Measurements from ENCODE around the gene DHX8. TPM values are rescaled to one million over a fixed set of nuclear protein-coding genes. Genes with fewer than 3 reads are reported as not detected.

The DHX8 gene
- total and polyA plus RNA-seq, 10 of the 15 experiments (the other 5 are each of a cell fraction or from before 2014, with no cell fraction given): 27.6 to 50.4 (median 35.7) TPM

DNA sequence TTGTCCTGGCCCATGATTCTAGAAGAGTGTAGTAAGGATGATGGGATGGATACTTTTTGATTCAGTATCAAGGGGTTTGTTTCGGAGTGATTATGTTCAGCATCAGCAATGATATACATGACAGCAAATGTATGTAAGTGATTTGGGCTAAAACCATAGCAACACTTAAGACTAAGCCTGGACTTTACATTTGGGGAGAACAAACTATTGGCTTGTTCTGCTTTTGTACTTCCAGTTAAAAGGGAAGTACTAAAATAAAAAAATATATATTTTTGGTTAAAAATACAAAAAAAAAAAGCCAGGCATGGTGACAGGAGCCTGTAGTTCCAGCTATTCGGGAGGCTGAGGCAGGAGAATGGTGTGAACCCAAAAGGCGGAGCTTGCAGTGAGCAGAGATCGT, 20.5 kb upstream of the DHX8 start:
- SMC1A ChIA-PET (ENCODE audit: uncharacterized antibody, unreplicated experiment): no interaction called here
- 53% methylated on average over 4 of the region's 4 CpGs for WGBS (ENCODE audit: insufficient coverage, insufficient replicate concordance, low lambda C conversion rate, missing lambda C conversion rate)
- Histone ChIP-seq H3K9me3 (replicated peaks; ENCODE audit: control insufficient read depth, insufficient read depth, low read length) (no peaks in the 10 kb centered on the region), H3K4me1 (ENCODE audit: control insufficient read depth, insufficient read depth, low read length) (no peaks in the 10 kb centered on the region), H3K4me3 (no peak overlapping the region), H2AFZ (ENCODE audit: control insufficient read depth, low read depth, low read length) (no peak overlapping the region), H4K20me1 (ENCODE audit: control insufficient read depth, insufficient read depth) (no peaks in the 10 kb centered on the region), H3K36me3 (ENCODE audit: control insufficient read depth in 2 of 2, insufficient read depth in 2 of 2, low read length in 1 of 2) (no peaks in the 10 kb centered on the region), H3K27ac (ENCODE audit: control insufficient read depth, insufficient read depth) (no peak overlapping the region), H3K79me2 (ENCODE audit: control insufficient read depth, insufficient read depth, low read length) (no peaks in the 10 kb centered on the region), H3K4me2 (ENCODE audit: control insufficient read depth, insufficient read depth) (no peak overlapping the region), H3K27me3 (replicated peaks in 1 of 2; ENCODE audit: control insufficient read depth in 2 of 2, insufficient read depth in 2 of 2, low read length in 1 of 2) (no peaks in the 10 kb centered on the region), H3K9ac (ENCODE audit: control insufficient read depth, insufficient read depth, low read length) (no peak overlapping the region)
- FAIRE-seq: no peak
- no peak for ATAC-seq
- intact Hi-C loops (cut with micrococcal nuclease; ENCODE audit: unreplicated experiment) (no loop called here), in situ Hi-C loops (cut with MboI) (no loop called here)
- no TSS peak for BruUV-seq (replicated peaks)
- POLR2A ChIA-PET: no interaction called here
- CTCF ChIA-PET: interaction anchor here (0.6 kb wide), 1 partner anchor 579 kb away, joined by 3 read pairs; no protein-coding TSS in a partner anchor
- no peak for TF ChIP-seq SP1 (IDR thresholded peaks at IDR 0.05; ENCODE audit: low read depth, low read length)
- TF ChIP-seq, protein P1, sequence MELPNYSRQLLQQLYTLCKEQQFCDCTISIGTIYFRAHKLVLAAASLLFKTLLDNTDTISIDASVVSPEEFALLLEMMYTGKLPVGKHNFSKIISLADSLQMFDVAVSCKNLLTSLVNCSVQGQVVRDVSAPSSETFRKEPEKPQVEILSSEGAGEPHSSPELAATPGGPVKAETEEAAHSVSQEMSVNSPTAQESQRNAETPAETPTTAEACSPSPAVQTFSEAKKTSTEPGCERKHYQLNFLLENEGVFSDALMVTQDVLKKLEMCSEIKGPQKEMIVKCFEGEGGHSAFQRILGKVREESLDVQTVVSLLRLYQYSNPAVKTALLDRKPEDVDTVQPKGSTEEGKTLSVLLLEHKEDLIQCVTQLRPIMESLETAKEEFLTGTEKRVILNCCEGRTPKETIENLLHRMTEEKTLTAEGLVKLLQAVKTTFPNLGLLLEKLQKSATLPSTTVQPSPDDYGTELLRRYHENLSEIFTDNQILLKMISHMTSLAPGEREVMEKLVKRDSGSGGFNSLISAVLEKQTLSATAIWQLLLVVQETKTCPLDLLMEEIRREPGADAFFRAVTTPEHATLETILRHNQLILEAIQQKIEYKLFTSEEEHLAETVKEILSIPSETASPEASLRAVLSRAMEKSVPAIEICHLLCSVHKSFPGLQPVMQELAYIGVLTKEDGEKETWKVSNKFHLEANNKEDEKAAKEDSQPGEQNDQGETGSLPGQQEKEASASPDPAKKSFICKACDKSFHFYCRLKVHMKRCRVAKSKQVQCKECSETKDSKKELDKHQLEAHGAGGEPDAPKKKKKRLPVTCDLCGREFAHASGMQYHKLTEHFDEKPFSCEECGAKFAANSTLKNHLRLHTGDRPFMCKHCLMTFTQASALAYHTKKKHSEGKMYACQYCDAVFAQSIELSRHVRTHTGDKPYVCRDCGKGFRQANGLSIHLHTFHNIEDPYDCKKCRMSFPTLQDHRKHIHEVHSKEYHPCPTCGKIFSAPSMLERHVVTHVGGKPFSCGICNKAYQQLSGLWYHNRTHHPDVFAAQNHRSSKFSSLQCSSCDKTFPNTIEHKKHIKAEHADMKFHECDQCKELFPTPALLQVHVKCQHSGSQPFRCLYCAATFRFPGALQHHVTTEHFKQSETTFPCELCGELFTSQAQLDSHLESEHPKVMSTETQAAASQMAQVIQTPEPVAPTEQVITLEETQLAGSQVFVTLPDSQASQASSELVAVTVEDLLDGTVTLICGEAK (IDR thresholded peaks at IDR 0.05; ENCODE audit: borderline replicate concordance): no peak
- RAD21 ChIA-PET (ENCODE audit: unreplicated experiment): no interaction called here
- DNase-seq (ENCODE audit: low read depth, low spot score): no peak

DNA sequence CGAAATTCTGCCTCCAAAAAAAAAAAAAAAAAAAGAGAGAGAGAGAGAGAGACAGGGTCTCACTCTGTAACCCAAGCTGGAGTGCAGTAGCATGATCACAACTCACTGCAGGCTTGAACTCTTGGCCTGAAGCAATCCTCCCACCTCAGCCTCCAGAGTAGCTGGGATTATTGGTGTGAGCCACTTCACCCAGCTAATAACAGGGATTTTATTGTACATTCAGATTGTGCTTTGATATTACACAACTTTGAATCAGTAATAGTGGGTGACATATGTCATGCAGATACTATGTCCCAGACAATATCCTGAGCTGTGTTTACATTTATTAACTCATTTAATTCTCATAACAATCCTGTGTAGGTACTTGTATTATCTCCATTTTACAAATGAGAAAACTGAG, 19.7 kb upstream of the DHX8 start:
- no peak overlapping the region for H3K9ac ChIP-seq (ENCODE audit: control insufficient read depth, insufficient read depth, low read length)
- BruUV-seq (replicated peaks): no TSS peak
- intact Hi-C loops (cut with micrococcal nuclease; ENCODE audit: unreplicated experiment) (no loop called here), in situ Hi-C loops (cut with MboI) (no loop called here)
- no peaks in the 10 kb centered on the region for H3K36me3 ChIP-seq (ENCODE audit: control insufficient read depth in 2 of 2, insufficient read depth in 2 of 2, low read length in 1 of 2)
- CTCF ChIA-PET: interaction anchor here (0.6 kb wide), 1 partner anchor 580 kb away, joined by 3 read pairs; no protein-coding TSS in a partner anchor
- FAIRE-seq: no peak
- H2AFZ ChIP-seq (ENCODE audit: control insufficient read depth, low read depth, low read length): no peak overlapping the region
- RAD21 ChIA-PET (ENCODE audit: unreplicated experiment): no interaction called here
- POLR2A ChIA-PET: no interaction called here
- H3K79me2 ChIP-seq (ENCODE audit: control insufficient read depth, insufficient read depth, low read length): no peaks in the 10 kb centered on the region
- no peaks in the 10 kb centered on the region for H4K20me1 ChIP-seq (ENCODE audit: control insufficient read depth, insufficient read depth)
- no peaks in the 10 kb centered on the region for H3K4me1 ChIP-seq (ENCODE audit: control insufficient read depth, insufficient read depth, low read length)
- no peak for ATAC-seq
- DNase-seq (ENCODE audit: low read depth, low spot score): no peak
- no peaks in the 10 kb centered on the region for H3K27me3 ChIP-seq (replicated peaks in 1 of 2; ENCODE audit: control insufficient read depth in 2 of 2, insufficient read depth in 2 of 2, low read length in 1 of 2)
- H3K4me2 ChIP-seq (ENCODE audit: control insufficient read depth, insufficient read depth): no peak overlapping the region
- WGBS (ENCODE audit: insufficient coverage, insufficient replicate concordance, low lambda C conversion rate, missing lambda C conversion rate): no CpG with 5 or more reads among the region's 1 CpG
- H3K27ac ChIP-seq (ENCODE audit: control insufficient read depth, insufficient read depth): no peak overlapping the region
- no peak overlapping the region for H3K4me3 ChIP-seq
- SMC1A ChIA-PET (ENCODE audit: uncharacterized antibody, unreplicated experiment): no interaction called here
- H3K9me3 ChIP-seq (replicated peaks; ENCODE audit: control insufficient read depth, insufficient read depth, low read length): no peaks in the 10 kb centered on the region
- TF ChIP-seq EP300 (IDR thresholded peaks at IDR 0.05; ENCODE audit: borderline replicate concordance in 1 of 2, control insufficient read depth in 1 of 2, low read depth in 2 of 2, low read length in 2 of 2) (no peak), RAD51 (IDR thresholded peaks at IDR 0.05) (no peak), SP1 (IDR thresholded peaks at IDR 0.05; ENCODE audit: low read depth, low read length) (no peak), FOS (IDR thresholded peaks at IDR 0.05; ENCODE audit: borderline replicate concordance, extremely low read depth, insufficient read length) (no peak), SIN3A (IDR thresholded peaks at IDR 0.05; ENCODE audit: low read depth, low read length) (no peak), ESRRA (IDR thresholded peaks at IDR 0.05; ENCODE audit: low read length) (no peak), SIX5 (IDR thresholded peaks at IDR 0.05; ENCODE audit: low read depth, low read length, severe bottlenecking) (no peak), IRF4 (IDR thresholded peaks at IDR 0.05; ENCODE audit: low read depth, low read length) (no peak), POU2F2 (IDR thresholded peaks at IDR 0.05; ENCODE audit: borderline replicate concordance, low read depth, low read length) (no peak), ZNF217 (IDR thresholded peaks at IDR 0.05) (no peak), POLR2A (IDR thresholded peaks at IDR 0.05; ENCODE audit: low read depth, low read length) (no peak), MYC (IDR thresholded peaks at IDR 0.05; ENCODE audit: insufficient read depth, insufficient read length, insufficient replicate concordance, low read length, severe bottlenecking) (no peak), WRNIP1 (IDR thresholded peaks at IDR 0.05; ENCODE audit: borderline replicate concordance, low read depth, low read length) (no peak), IKZF1 (conservative IDR thresholded peaks at IDR 0.05) (no peak)
- TF ChIP-seq, protein P2, sequence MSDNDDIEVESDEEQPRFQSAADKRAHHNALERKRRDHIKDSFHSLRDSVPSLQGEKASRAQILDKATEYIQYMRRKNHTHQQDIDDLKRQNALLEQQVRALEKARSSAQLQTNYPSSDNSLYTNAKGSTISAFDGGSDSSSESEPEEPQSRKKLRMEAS (IDR thresholded peaks at IDR 0.05; ENCODE audit: low read depth, low read length): no peak
